ENCODE measurements around the gene CPLX1. TPM values are rescaled to one million over a fixed set of nuclear protein-coding genes. Genes with fewer than 3 reads are reported as not detected.

CPLX1 gene
- total RNA-seq, 4 donors from 2014 or later: 0.38 to 0.44 TPM; not detected in 2

- Histone ChIP-seq H3K36me3 (peaks cover 43% of the 10 kb centered on the region), H3K4me1 (peaks cover 8% of the 10 kb centered on the region), H3K27ac (no peak overlapping the region), H3K27me3 (no peaks in the 10 kb centered on the region), H3K9me3 (no peaks in the 10 kb centered on the region), H3K4me3 (no peak overlapping the region)
- DNase-seq (ENCODE audit: low spot score in 2 of 2): no peak
- 85% methylated on average over 20 of the region's 20 CpGs for WGBS
- no peak for TF ChIP-seq EP300 (IDR thresholded peaks at IDR 0.05)
- no peak for TF ChIP-seq POLR2AphosphoS5 (IDR thresholded peaks at IDR 0.05)
- TF ChIP-seq POLR2A (IDR thresholded peaks at IDR 0.05): no peak
- no peak for TF ChIP-seq CTCF (IDR thresholded peaks at IDR 0.05)
These were observed 75.9 kb downstream of the CPLX1 start for GRCh38 chr4:749698-750666.

GRCh38 chr4:748461-748860, 77.5 kb downstream of the CPLX1 start:
- TF ChIP-seq EP300 (IDR thresholded peaks at IDR 0.05) (no peak), POLR2A (IDR thresholded peaks at IDR 0.05) (no peak), POLR2AphosphoS5 (IDR thresholded peaks at IDR 0.05) (no peak), CTCF (IDR thresholded peaks at IDR 0.05) (no peak)
- H3K36me3 ChIP-seq: peaks cover 41% of the 10 kb centered on the region

GRCh38 chr4:747546-748170, 78.3 kb downstream of the CPLX1 start:
- Histone ChIP-seq H3K9me3 (no peaks in the 10 kb centered on the region), H3K36me3 (peaks cover 37% of the 10 kb centered on the region), H3K4me3 (no peak overlapping the region), H3K27me3 (no peaks in the 10 kb centered on the region), H3K4me1 (peaks cover 8% of the 10 kb centered on the region), H3K27ac (no peak overlapping the region)
- no peak for DNase-seq (ENCODE audit: low spot score in 2 of 2)
- TF ChIP-seq EP300 (IDR thresholded peaks at IDR 0.05) (no peak), CTCF (IDR thresholded peaks at IDR 0.05) (no peak), POLR2AphosphoS5 (IDR thresholded peaks at IDR 0.05) (no peak), POLR2A (IDR thresholded peaks at IDR 0.05) (no peak)
- 93% methylated on average over 19 of the region's 34 CpGs for WGBS

More at GRCh38 chr4:748461-748860, 77.5 kb downstream of the CPLX1 start:
- DNase-seq (ENCODE audit: low spot score in 2 of 2): no peak
- Histone ChIP-seq H3K4me1 (peaks cover 8% of the 10 kb centered on the region), H3K4me3 (no peak overlapping the region), H3K27ac (no peak overlapping the region), H3K9me3 (no peaks in the 10 kb centered on the region), H3K27me3 (no peaks in the 10 kb centered on the region)
- 92% methylated on average over 19 of the region's 19 CpGs for WGBS

- DNase-seq (ENCODE audit: low spot score in 2 of 2): no peak
- Histone ChIP-seq H3K4me3 (no peak overlapping the region), H3K4me1 (no peaks in the 10 kb centered on the region), H3K36me3 (peaks cover 46% of the 10 kb centered on the region), H3K27ac (no peak overlapping the region), H3K9me3 (no peaks in the 10 kb centered on the region), H3K27me3 (no peaks in the 10 kb centered on the region)
- TF ChIP-seq CTCF (IDR thresholded peaks at IDR 0.05): no peak
- no peak for TF ChIP-seq POLR2AphosphoS5 (IDR thresholded peaks at IDR 0.05)
- no peak for TF ChIP-seq EP300 (IDR thresholded peaks at IDR 0.05)
- TF ChIP-seq POLR2A (IDR thresholded peaks at IDR 0.05): no peak
- 93% methylated on average over 32 of the region's 44 CpGs for WGBS
These were observed 81.6 kb downstream of the CPLX1 start for GRCh38 chr4:744212-744841.
